BE2C (cell line): ENCODE measurements around the gene FBXO31.

Experiments used
- DNase-seq: peaks from one replicate; pipeline ENCODE4 v3.0.0-alpha.2; 2020
- H3K27me3 ChIP-seq: fragments of 250-450 bp; sonication (Bioruptor Pico); 2 replicates; pipeline ENCODE4 v1.5.1; 2020; ENCODE audit warnings: mild to moderate bottlenecking
- H3K36me3 ChIP-seq: fragments of 250-450 bp; sonication (Bioruptor Pico); 2 replicates; pipeline ENCODE4 v1.5.1; 2020; ENCODE audit warnings: mild to moderate bottlenecking
- H3K4me1 ChIP-seq: fragments of 250-450 bp; sonication (Bioruptor Pico); 2 replicates; pipeline ENCODE4 v1.5.1; 2020
- H3K4me3 ChIP-seq: 2 replicates; pipeline ENCODE4 v1.5.1; 2011; ENCODE audit warnings: low read depth, low read length
- H3K9me3 ChIP-seq: fragments of 250-450 bp; sonication (Bioruptor Pico); 2 replicates; pipeline ENCODE4 v1.5.1; 2020
- TF ChIP-seq, protein P1 (sequence below): IDR thresholded peaks from 2 replicates; pipeline ENCODE4 v1.5.1; 2012; ENCODE audit warnings: mild to moderate bottlenecking, low read depth, low read length

Gene FBXO31

DNA sequence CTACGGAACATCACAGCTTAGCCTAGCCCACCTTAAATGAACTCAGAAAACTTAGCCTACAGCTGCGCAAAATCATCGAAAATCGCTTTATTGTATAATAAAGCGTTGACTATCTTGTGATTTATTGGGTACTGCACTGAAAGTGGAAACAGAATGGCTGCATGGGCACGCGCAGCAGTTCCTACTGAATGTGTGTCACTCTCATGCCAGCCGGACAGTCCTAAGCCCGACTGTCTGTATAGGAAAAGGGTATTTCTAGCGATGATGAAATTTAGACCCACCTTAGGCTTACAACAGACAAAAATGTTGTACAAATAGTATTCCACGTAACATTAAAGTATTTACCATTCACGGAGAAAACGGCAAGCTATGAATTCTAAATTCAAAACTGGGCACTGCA lies 9.3 kb downstream of the FBXO31 start:
- H3K27me3 ChIP-seq, result no peaks in the 10 kb centered on the region
- no peak overlapping the region for H3K4me3 ChIP-seq

GRCh38 chr16:87372305-87372704 lies 11.3 kb downstream of the FBXO31 start:
- DNase-seq, result no peak
- H3K4me3 ChIP-seq, result no peak overlapping the region
- no peaks in the 10 kb centered on the region for H3K9me3 ChIP-seq
- peaks cover 35% of the 10 kb centered on the region for H3K4me1 ChIP-seq
- H3K36me3 ChIP-seq, result no peaks in the 10 kb centered on the region; the same call in none of the 2 replicates
- no peaks in the 10 kb centered on the region for H3K27me3 ChIP-seq
- TF ChIP-seq, protein P1, sequence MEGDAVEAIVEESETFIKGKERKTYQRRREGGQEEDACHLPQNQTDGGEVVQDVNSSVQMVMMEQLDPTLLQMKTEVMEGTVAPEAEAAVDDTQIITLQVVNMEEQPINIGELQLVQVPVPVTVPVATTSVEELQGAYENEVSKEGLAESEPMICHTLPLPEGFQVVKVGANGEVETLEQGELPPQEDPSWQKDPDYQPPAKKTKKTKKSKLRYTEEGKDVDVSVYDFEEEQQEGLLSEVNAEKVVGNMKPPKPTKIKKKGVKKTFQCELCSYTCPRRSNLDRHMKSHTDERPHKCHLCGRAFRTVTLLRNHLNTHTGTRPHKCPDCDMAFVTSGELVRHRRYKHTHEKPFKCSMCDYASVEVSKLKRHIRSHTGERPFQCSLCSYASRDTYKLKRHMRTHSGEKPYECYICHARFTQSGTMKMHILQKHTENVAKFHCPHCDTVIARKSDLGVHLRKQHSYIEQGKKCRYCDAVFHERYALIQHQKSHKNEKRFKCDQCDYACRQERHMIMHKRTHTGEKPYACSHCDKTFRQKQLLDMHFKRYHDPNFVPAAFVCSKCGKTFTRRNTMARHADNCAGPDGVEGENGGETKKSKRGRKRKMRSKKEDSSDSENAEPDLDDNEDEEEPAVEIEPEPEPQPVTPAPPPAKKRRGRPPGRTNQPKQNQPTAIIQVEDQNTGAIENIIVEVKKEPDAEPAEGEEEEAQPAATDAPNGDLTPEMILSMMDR, result no peak

More for the DNA sequence above, 9.3 kb downstream of the FBXO31 start:
- H3K9me3 ChIP-seq, result no peaks in the 10 kb centered on the region
- no peaks in the 10 kb centered on the region; the same call in none of the 2 replicates for H3K36me3 ChIP-seq
- TF ChIP-seq, protein P1, result no peak
- no peak for DNase-seq
- peaks cover 21% of the 10 kb centered on the region for H3K4me1 ChIP-seq

DNA sequence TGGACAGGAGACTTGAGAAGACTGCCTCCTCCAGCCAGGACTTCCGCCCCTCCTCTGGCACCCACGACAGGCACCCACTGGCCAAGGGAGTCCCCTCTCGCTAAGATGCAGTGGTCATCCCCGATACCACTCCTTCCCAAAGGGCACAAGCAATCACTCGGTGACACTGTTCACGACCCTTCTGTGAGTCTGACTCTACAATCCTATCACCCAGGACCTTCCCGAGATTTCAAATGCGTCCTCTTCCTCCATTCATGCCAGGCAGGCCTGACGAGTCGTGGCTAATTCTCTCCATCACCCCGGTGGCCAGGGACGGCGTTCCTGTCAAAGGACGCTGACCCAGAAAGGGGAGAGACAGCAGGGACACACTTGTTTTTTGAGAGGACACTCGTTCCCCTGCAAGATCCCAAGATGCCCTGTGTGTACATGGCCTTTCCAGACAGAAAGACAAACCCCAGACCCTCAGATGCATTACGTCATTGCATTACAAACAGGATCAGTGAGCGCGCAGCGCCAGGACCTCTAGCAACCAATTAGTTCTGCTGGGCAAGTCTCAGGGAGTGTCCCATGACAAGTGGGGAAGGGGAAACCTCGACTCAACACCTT lies 12.2 kb downstream of the FBXO31 start:
- TF ChIP-seq, protein P1, result no peak
- Histone ChIP-seq H3K4me1 (peaks cover 37% of the 10 kb centered on the region), H3K27me3 (no peaks in the 10 kb centered on the region)

DNA sequence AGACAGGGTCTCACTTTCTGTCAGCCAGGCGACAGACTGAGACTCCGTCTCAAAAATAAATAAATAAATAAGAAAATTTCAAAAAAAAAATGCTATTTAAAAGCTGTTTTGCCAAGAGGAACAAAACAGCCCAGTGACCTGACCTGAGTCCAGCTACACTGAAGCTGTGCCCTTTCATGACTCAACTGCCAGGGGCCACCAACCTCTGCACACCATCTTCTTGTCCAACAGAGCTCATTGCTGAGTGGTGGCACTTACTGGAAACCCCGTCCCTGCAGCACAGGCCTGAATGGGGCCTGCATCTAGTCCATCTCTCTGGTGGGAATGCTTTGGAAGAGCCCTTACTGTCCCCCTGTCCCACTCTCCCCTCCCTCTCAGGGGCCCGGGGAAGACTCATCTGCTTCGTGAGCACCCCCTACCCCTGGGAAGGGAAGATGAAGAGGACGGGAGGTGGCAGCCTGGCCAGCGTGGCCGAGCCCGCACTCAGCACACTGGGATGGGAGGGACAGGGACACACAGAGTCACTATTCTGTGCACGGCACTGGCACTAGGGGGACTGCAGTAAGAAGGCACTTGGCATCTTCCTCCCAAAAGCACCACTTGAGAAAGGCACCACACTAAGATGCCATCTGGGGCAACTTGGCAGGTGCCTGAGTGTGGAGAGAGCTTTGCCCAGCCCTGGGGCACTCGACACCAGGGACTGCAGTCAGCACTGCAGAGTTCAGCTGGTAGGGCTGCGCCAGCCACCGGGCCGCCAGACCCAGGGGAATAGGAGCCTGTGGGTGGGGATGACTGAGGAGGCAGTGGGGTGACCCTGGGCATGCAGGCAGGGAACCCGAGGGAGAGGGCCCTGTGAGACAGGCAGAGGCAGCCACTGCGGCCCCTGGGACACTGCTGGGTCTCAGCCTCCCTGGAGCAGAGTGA lies 13.5 kb downstream of the FBXO31 start:
- TF ChIP-seq, protein P1, result no peak
- H3K36me3 ChIP-seq, result no peaks in the 10 kb centered on the region; the same call in 1 of the 2 replicates
- DNase-seq, result peak; percentile 57
- no peaks in the 10 kb centered on the region for H3K27me3 ChIP-seq
- no peaks in the 10 kb centered on the region for H3K9me3 ChIP-seq
- peaks cover 37% of the 10 kb centered on the region for H3K4me1 ChIP-seq
- H3K4me3 ChIP-seq, result no peak overlapping the region

More for the DNA sequence above, 12.2 kb downstream of the FBXO31 start:
- peak overlapping the region; percentile 49 for H3K4me3 ChIP-seq
- DNase-seq, result peak; percentile 73
- H3K9me3 ChIP-seq, result no peaks in the 10 kb centered on the region
- H3K36me3 ChIP-seq, result no peaks in the 10 kb centered on the region; the same call in 1 of the 2 replicates

- H3K4me1 ChIP-seq, result peaks cover 42% of the 10 kb centered on the region
Observed at GRCh38 chr16:87369117-87369765, 14.3 kb downstream of the FBXO31 start.

More at GRCh38 chr16:87369117-87369765, 14.3 kb downstream of the FBXO31 start:
- no peak for DNase-seq
- H3K9me3 ChIP-seq, result no peaks in the 10 kb centered on the region
- no peak overlapping the region for H3K4me3 ChIP-seq
- H3K27me3 ChIP-seq, result no peaks in the 10 kb centered on the region
- TF ChIP-seq, protein P1, result no peak
- H3K36me3 ChIP-seq, result no peaks in the 10 kb centered on the region; the same call in 1 of the 2 replicates
